ENCODE measurements around the gene SLC17A5.
A peak's percentile ranks its signal among the peaks of the same experiment; 100 is the strongest.
"Not testable (repeated sequence)": the region's sequence is repeated elsewhere in the genome, so short reads cannot be mapped to it uniquely, and the experiment has no call there.

Gene SLC17A5

GRCh38 chr6:73665686-73666319 is 12.0 kb upstream of the SLC17A5 start:
- DNase-seq = no peak

GRCh38 chr6:73664701-73665100 is 10.9 kb upstream of the SLC17A5 start:
- DNase-seq = no peak

- peak; percentile 46 for DNase-seq
Observed at GRCh38 chr6:73657201-73657600, 3.4 kb upstream of the SLC17A5 start.

- no peak for DNase-seq
Observed at GRCh38 chr6:73656531-73657145, 2.8 kb upstream of the SLC17A5 start.

- no peak for DNase-seq
Observed at GRCh38 chr6:73655341-73655917, 1.6 kb upstream of the SLC17A5 start.

GRCh38 chr6:73652637-73653570 is 888 bp downstream of the SLC17A5 start:
- DNase-seq = peak; percentile 77

GRCh38 chr6:73649783-73650182 is 4.0 kb downstream of the SLC17A5 start:
- no peak for DNase-seq

GRCh38 chr6:73648166-73648565 is 5.6 kb downstream of the SLC17A5 start:
- no peak for DNase-seq

- no peak for DNase-seq
Observed at GRCh38 chr6:73644941-73645591, 8.7 kb downstream of the SLC17A5 start.

- no peak for DNase-seq
Observed at GRCh38 chr6:73644030-73644429, 9.8 kb downstream of the SLC17A5 start.

GRCh38 chr6:73642530-73642929 is 11.3 kb downstream of the SLC17A5 start:
- DNase-seq = no peak

- DNase-seq = no peak
Observed at GRCh38 chr6:73640179-73640750, 13.5 kb downstream of the SLC17A5 start.

GRCh38 chr6:73639040-73639439 is 14.8 kb downstream of the SLC17A5 start:
- no peak for DNase-seq

GRCh38 chr6:73637404-73637803 is 16.4 kb downstream of the SLC17A5 start:
- no peak for DNase-seq

GRCh38 chr6:73636048-73636447 is 17.7 kb downstream of the SLC17A5 start:
- no peak for DNase-seq

GRCh38 chr6:73632346-73632745 is 21.4 kb downstream of the SLC17A5 start:
- DNase-seq = no peak

GRCh38 chr6:73631849-73632248 is 21.9 kb downstream of the SLC17A5 start:
- no peak for DNase-seq

- DNase-seq = no peak
Observed at GRCh38 chr6:73630401-73630800, 23.4 kb downstream of the SLC17A5 start.

- DNase-seq = no peak
Observed at GRCh38 chr6:73624896-73625295, 28.9 kb downstream of the SLC17A5 start.

GRCh38 chr6:73623480-73623879 is 30.3 kb downstream of the SLC17A5 start:
- DNase-seq = not testable (repeated sequence)

GRCh38 chr6:73618082-73618481 is 35.7 kb downstream of the SLC17A5 start:
- DNase-seq = not testable (repeated sequence)

- no peak for DNase-seq
Observed at GRCh38 chr6:73614802-73615201, 39.0 kb downstream of the SLC17A5 start.

Data from CD4-positive, alpha-beta T cell treated with Interleukin-10 for 1 hour (primary cell).